PFSK-1 (cell line): ENCODE measurements around the gene INPP4B.

Experiments used
- REST ChIP-seq, 2 experiments: IDR thresholded peaks; 2 replicates each; pipeline versions ENCODE4 v1.6.1 to v1.8.0; 2011 to 2012; ENCODE audit warnings: low read depth in 2 of 2, low read length in 2 of 2, control low read depth in 1 of 2, inconsistent platforms in 1 of 2, mild to moderate bottlenecking in 1 of 2, moderate library complexity in 1 of 2; ENCODE audit not compliant: insufficient read depth in 1 of 2
- SIN3A ChIP-seq: IDR thresholded peaks from 2 replicates; pipeline ENCODE4 v1.6.1; 2012; ENCODE audit warnings: mild to moderate bottlenecking, low read length, moderate library complexity, borderline replicate concordance; ENCODE audit not compliant: insufficient read depth
- TAF1 ChIP-seq: IDR thresholded peaks from 2 replicates; pipeline ENCODE4 v1.6.1; 2012; ENCODE audit warnings: low read length, control low read depth, borderline replicate concordance; ENCODE audit not compliant: insufficient read depth

- TF ChIP-seq SIN3A (no peak), TAF1 (no peak), REST (IDR thresholded peaks at IDR 0.05; ENCODE audit: insufficient read depth in 1 of 2, low read depth in 2 of 2, low read length in 2 of 2) (no peak)
These were observed 21.7 kb downstream of the INPP4B start for GRCh38 chr4:142824368-142824767.
